Right atrium auricular region (tissue), 2 donors: ENCODE measurements around the gene ARID2. TPM values are rescaled to one million over a fixed set of nuclear protein-coding genes. Genes with fewer than 3 reads are reported as not detected.

ENCODE experiments used
- DNase-seq: peaks from one replicate; pipeline ENCODE4 v3.0.0-alpha.2; 2019; ENCODE audit warnings: low spot score
- H3K27ac ChIP-seq, 2 donors: fragments of 200-600 bp; sonication (generic); 1 replicate in 1 of 2; 2 replicates in 1 of 2; pipeline ENCODE4 v1.5.1; 2016 to 2019
- H3K27me3 ChIP-seq, 2 donors: fragments of 200-600 bp; sonication (generic); one replicate each; pipeline versions ENCODE4 v1.5.1 to v1.6.0; 2017 to 2019
- H3K36me3 ChIP-seq: fragments of 200-600 bp; sonication (generic); one replicate; pipeline ENCODE4 v1.5.1; 2016
- H3K4me1 ChIP-seq, 2 donors: fragments of 200-600 bp; sonication (generic); one replicate each; pipeline versions ENCODE4 v1.5.1 to v1.6.0; 2017 to 2019
- H3K4me3 ChIP-seq, 2 donors: fragments of 200-600 bp; sonication (generic); 1 replicate in 1 of 2; 2 replicates in 1 of 2; pipeline ENCODE4 v1.5.1; 2017 to 2019; ENCODE audit warnings: mild to moderate bottlenecking in 1 of 2, moderate library complexity in 1 of 2
- H3K9me3 ChIP-seq, 2 donors: fragments of 200-600 bp; sonication (generic); one replicate each; pipeline ENCODE4 v1.5.1; 2019
- CTCF ChIP-seq, 2 donors: fragments of 200-600 bp; sonication (generic); IDR thresholded peaks; one replicate each; pipeline ENCODE4 v1.5.1; 2019; ENCODE audit warnings: antibody characterized with exemption in 2 of 2
- total RNA-seq, 2 donors: library from RNA; depleted of rRNA; stranded (reverse); fragments of >200 nt; gene quantifications; one replicate each; pipeline ENCODE4 v1.1.0, GENCODE V29; 2016

Gene ARID2
- total RNA-seq, 2 donors from 2014 or later: 13.7 to 19.5 TPM

- Histone ChIP-seq H3K27me3 (no peaks in the 10 kb centered on the region), H3K4me3 (no peak overlapping the region), H3K9me3 (peaks cover 0 to 3% of the 10 kb centered on the region in 2 donors), H3K36me3 (peaks cover 28% of the 10 kb centered on the region), H3K4me1 (peaks cover 0 to 19% of the 10 kb centered on the region in 2 donors), H3K27ac (no peak overlapping the region)
- DNase-seq: no peak
- no peak for TF ChIP-seq CTCF (IDR thresholded peaks at IDR 0.05)
Measured at GRCh38 chr12:45877069-45877468, 147.6 kb downstream of the ARID2 start.

DNA sequence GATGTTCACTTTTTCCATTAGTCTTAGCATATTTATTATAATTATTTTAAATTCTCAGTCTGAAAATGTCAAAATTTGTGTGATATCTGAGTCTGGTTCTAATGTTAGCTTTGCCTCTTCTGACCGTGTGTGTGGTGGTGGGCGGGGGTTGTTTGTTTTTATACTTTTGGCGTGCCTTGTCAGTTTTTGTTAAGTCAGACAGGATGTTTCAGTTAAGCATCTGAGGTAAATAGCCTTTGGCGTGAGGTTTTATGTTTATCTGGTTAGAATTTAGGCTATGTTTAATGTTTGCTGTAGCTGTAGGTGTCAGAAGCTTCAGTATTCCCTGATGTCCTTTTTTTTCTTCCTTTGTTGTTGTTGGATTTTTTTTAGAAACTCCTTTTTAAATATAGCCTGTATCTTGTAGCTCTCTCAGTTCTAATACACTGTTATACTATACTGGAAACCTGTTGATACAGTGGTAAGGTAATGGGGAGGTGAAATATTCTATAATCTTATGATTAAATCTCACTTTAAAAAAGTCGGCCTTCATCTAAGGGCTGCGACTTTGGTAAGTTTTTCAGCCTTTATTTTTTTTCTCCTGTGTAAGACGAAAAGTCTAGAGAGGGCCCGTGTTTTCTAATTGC is 149.2 kb downstream of the ARID2 start:
- no peak overlapping the region for H3K4me3 ChIP-seq
- no peak overlapping the region for H3K27ac ChIP-seq
- H3K27me3 ChIP-seq: no peaks in the 10 kb centered on the region
- peaks cover 27% of the 10 kb centered on the region for H3K36me3 ChIP-seq
- H3K9me3 ChIP-seq: peaks cover 0 to 3% of the 10 kb centered on the region in 2 donors
- no peak for TF ChIP-seq CTCF (IDR thresholded peaks at IDR 0.05)
- no peak for DNase-seq
- H3K4me1 ChIP-seq: peaks cover 0 to 19% of the 10 kb centered on the region in 2 donors

- Histone ChIP-seq H3K4me3 (no peak overlapping the region), H3K27me3 (no peaks in the 10 kb centered on the region), H3K36me3 (peaks cover 21% of the 10 kb centered on the region), H3K27ac (no peak overlapping the region), H3K4me1 (peaks cover 0 to 19% of the 10 kb centered on the region in 2 donors), H3K9me3 (peaks cover 0 to 3% of the 10 kb centered on the region in 2 donors)
- TF ChIP-seq CTCF (IDR thresholded peaks at IDR 0.05): no peak
- no peak for DNase-seq
Measured at GRCh38 chr12:45879363-45879895, 149.9 kb downstream of the ARID2 start.

DNA sequence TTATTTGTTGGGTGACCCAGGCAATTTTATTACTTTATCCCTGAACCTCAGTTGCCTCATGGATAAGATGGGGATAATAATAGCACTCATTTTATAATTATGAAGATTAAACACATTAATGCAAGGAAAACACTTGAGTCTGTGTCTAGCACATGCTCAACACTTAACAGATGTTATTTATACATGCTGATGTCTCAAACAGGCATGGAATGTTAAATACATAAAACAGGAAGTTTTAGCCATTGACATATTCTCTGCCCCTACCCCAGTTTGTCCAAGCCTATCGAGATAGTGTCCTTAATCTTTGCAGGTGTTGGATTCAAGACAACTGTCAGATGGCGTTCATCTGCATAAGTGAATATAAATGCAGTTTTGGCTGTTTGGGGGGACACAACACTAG is 151.0 kb downstream of the ARID2 start:
- no peaks in the 10 kb centered on the region for H3K27me3 ChIP-seq
- H3K9me3 ChIP-seq: no peaks in the 10 kb centered on the region
- no peak for DNase-seq
- peaks cover 13% of the 10 kb centered on the region for H3K36me3 ChIP-seq
- no peak for TF ChIP-seq CTCF (IDR thresholded peaks at IDR 0.05)
- peaks cover 0 to 19% of the 10 kb centered on the region in 2 donors for H3K4me1 ChIP-seq
- H3K27ac ChIP-seq: no peak overlapping the region
- no peak overlapping the region for H3K4me3 ChIP-seq

DNA sequence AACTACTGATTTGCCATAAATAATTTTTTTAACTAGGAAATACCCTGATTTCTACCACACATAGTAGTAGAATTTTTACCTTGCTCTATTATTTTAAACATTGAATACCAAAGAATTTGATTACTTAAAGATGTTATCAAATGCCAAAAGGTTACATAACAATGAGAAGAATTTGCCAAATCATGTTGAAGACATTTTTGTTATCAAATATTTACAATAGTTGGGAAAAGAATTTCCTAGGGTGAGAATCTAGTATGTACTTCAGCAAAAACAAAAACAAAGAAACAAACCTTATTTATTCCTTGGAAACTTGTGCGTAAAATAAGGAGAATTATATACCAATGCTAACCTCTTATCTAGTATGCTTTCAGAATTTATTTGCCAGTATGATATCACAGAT is 153.7 kb downstream of the ARID2 start:
- no peak overlapping the region for H3K27ac ChIP-seq
- peaks cover 0 to 17% of the 10 kb centered on the region in 2 donors for H3K4me1 ChIP-seq
- no peak overlapping the region for H3K4me3 ChIP-seq
- H3K9me3 ChIP-seq: no peaks in the 10 kb centered on the region
- no peaks in the 10 kb centered on the region for H3K27me3 ChIP-seq
- peaks cover 15% of the 10 kb centered on the region for H3K36me3 ChIP-seq
- TF ChIP-seq CTCF (IDR thresholded peaks at IDR 0.05): no peak
- DNase-seq: no peak

- no peaks in the 10 kb centered on the region for H3K27me3 ChIP-seq
- no peak for DNase-seq
- H3K4me1 ChIP-seq: no peaks in the 10 kb centered on the region
- no peaks in the 10 kb centered on the region for H3K9me3 ChIP-seq
- peaks cover 17% of the 10 kb centered on the region for H3K36me3 ChIP-seq
- H3K27ac ChIP-seq: no peak overlapping the region
- H3K4me3 ChIP-seq: no peak overlapping the region
- TF ChIP-seq CTCF (IDR thresholded peaks at IDR 0.05): no peak
Measured at GRCh38 chr12:45886685-45887084, 157.2 kb downstream of the ARID2 start.
